Activated CD8-positive, alpha-beta memory T cell treated with anti-CD3 and anti-CD28 coated beads, Interleukin-2, amount 10 ng/mL, durations not matched to agents 7 days and 5 days (primary cell): Measurements from ENCODE around the gene GHRHR. TPM values are rescaled to one million over a fixed set of nuclear protein-coding genes. Genes with fewer than 3 reads are reported as not detected.

Experiments
- ATAC-seq: fragments of 150-1000 bp; cut with Tn5 transposase; one replicate; pipeline ENCODE4 v1.10.0; 2021; ENCODE audit warnings: moderate library complexity
- CTCF ChIA-PET: fragments of 350-600 bp; sonication (Branson Sonifier 250); formaldehyde crosslinking; loops from one replicate; lab custom pipeline; 2021; ENCODE audit warnings: antibody characterized with exemption; lab: Charles Lee
- DNase-seq: peaks from one replicate; pipeline ENCODE4 v3.0.0-alpha.2; 2020
- H3K27ac Mint-ChIP-seq: one replicate; pipeline ENCODE4 v1.8.0; 2021; ENCODE audit warnings: mild to moderate bottlenecking, mixed read lengths
- H3K27me3 Mint-ChIP-seq: one replicate; pipeline ENCODE4 v1.8.0; 2021; ENCODE audit warnings: mixed read lengths
- H3K36me3 Mint-ChIP-seq: one replicate; pipeline ENCODE4 v1.8.0; 2021; ENCODE audit warnings: mild to moderate bottlenecking, mixed read lengths
- H3K4me1 Mint-ChIP-seq: one replicate; pipeline ENCODE4 v1.8.0; 2021; ENCODE audit warnings: mixed read lengths
- H3K4me3 Mint-ChIP-seq: one replicate; pipeline ENCODE4 v1.8.0; 2021; ENCODE audit warnings: mild to moderate bottlenecking, moderate library complexity, mixed read lengths
- H3K9me3 Mint-ChIP-seq: one replicate; pipeline ENCODE4 v1.8.0; 2022; ENCODE audit warnings: low read depth, mixed read lengths
- total RNA-seq, 2 experiments: library from RNA; stranded (reverse); gene quantifications; one replicate each; pipeline ENCODE4 v1.2.3, GENCODE V29; 2021

GHRHR gene
- total RNA-seq, 2 experiments from 2014 or later, result not detected

- H3K36me3 Mint-ChIP-seq, result no peaks in the 10 kb centered on the region
- no peak overlapping the region for H3K4me3 Mint-ChIP-seq
- H3K4me1 Mint-ChIP-seq, result no peaks in the 10 kb centered on the region
- no peak for DNase-seq
- no peak overlapping the region for H3K27ac Mint-ChIP-seq
- H3K27me3 Mint-ChIP-seq, result no peaks in the 10 kb centered on the region
- CTCF ChIA-PET, result no interaction called here
- H3K9me3 Mint-ChIP-seq, result no peaks in the 10 kb centered on the region
- no peak for ATAC-seq
Measured at GRCh38 chr7:30931929-30932540, 31.7 kb upstream of the GHRHR start.

GRCh38 chr7:30932562-30932961 is 31.2 kb upstream of the GHRHR start:
- DNase-seq (no peak), ATAC-seq (no peak)
- Mint-ChIP-seq H3K36me3 (no peaks in the 10 kb centered on the region), H3K27me3 (peaks cover 3% of the 10 kb centered on the region), H3K4me3 (no peak overlapping the region), H3K9me3 (no peaks in the 10 kb centered on the region), H3K27ac (no peak overlapping the region), H3K4me1 (no peaks in the 10 kb centered on the region)
- CTCF ChIA-PET, result no interaction called here

GRCh38 chr7:30933124-30933974 is 30.4 kb upstream of the GHRHR start:
- ATAC-seq (no peak), DNase-seq (no peak)
- Mint-ChIP-seq H3K4me1 (no peaks in the 10 kb centered on the region), H3K36me3 (no peaks in the 10 kb centered on the region), H3K27me3 (peaks cover 6% of the 10 kb centered on the region), H3K27ac (no peak overlapping the region), H3K4me3 (no peak overlapping the region), H3K9me3 (no peaks in the 10 kb centered on the region)
- CTCF ChIA-PET, result interaction anchor here (1.8 kb wide), 1 partner anchor 50 kb away, joined by 5 read pairs; no protein-coding TSS in a partner anchor

- H3K27ac Mint-ChIP-seq, result no peak overlapping the region
Measured at GRCh38 chr7:30934225-30934624, 29.5 kb upstream of the GHRHR start.

GRCh38 chr7:30934732-30935568 is 28.8 kb upstream of the GHRHR start:
- ATAC-seq (no peak), DNase-seq (no peak)
- Mint-ChIP-seq H3K9me3 (no peaks in the 10 kb centered on the region), H3K27ac (no peak overlapping the region), H3K4me3 (no peak overlapping the region), H3K4me1 (no peaks in the 10 kb centered on the region), H3K27me3 (peaks cover 10% of the 10 kb centered on the region), H3K36me3 (no peaks in the 10 kb centered on the region)
- CTCF ChIA-PET, result interaction anchor here (0.7 to 1.8 kb wide), 3 partner anchors 48 to 143 kb away, joined by 4 to 5 read pairs (median 5); no protein-coding TSS in a partner anchor

More at GRCh38 chr7:30934225-30934624, 29.5 kb upstream of the GHRHR start:
- ATAC-seq (no peak), DNase-seq (no peak)
- Mint-ChIP-seq H3K4me3 (no peak overlapping the region), H3K4me1 (no peaks in the 10 kb centered on the region), H3K9me3 (no peaks in the 10 kb centered on the region), H3K36me3 (no peaks in the 10 kb centered on the region), H3K27me3 (peaks cover 6% of the 10 kb centered on the region)
- CTCF ChIA-PET, result interaction anchor here (1.8 kb wide), 1 partner anchor 49 kb away, joined by 5 read pairs; no protein-coding TSS in a partner anchor

GRCh38 chr7:30935569-30935877 is 28.2 kb upstream of the GHRHR start:
- no peak for ATAC-seq
- Mint-ChIP-seq H3K9me3 (no peaks in the 10 kb centered on the region), H3K27me3 (peaks cover 14% of the 10 kb centered on the region), H3K36me3 (no peaks in the 10 kb centered on the region), H3K27ac (no peak overlapping the region), H3K4me1 (no peaks in the 10 kb centered on the region), H3K4me3 (no peak overlapping the region)
- CTCF ChIA-PET, result interaction anchor here (0.7 to 1.3 kb wide), 2 partner anchors 48 to 142 kb away, joined by 4 to 5 read pairs; no protein-coding TSS in a partner anchor
- no peak for DNase-seq

GRCh38 chr7:30936650-30937245 is 27.0 kb upstream of the GHRHR start:
- H3K4me3 Mint-ChIP-seq, result no peak overlapping the region
- H3K36me3 Mint-ChIP-seq, result no peaks in the 10 kb centered on the region
- CTCF ChIA-PET, result interaction anchor here (1.3 kb wide), 2 partner anchors 12 to 47 kb away, joined by 3 to 5 read pairs; no protein-coding TSS in a partner anchor
- DNase-seq (no peak), ATAC-seq (no peak)
- H3K27me3 Mint-ChIP-seq, result peaks cover 26% of the 10 kb centered on the region
- H3K27ac Mint-ChIP-seq, result no peak overlapping the region
- no peaks in the 10 kb centered on the region for H3K9me3 Mint-ChIP-seq
- H3K4me1 Mint-ChIP-seq, result no peaks in the 10 kb centered on the region

- no peak for DNase-seq
- H3K4me1 Mint-ChIP-seq, result no peaks in the 10 kb centered on the region
- H3K36me3 Mint-ChIP-seq, result no peaks in the 10 kb centered on the region
- H3K27me3 Mint-ChIP-seq, result peaks cover 33% of the 10 kb centered on the region
- CTCF ChIA-PET, result interaction anchor here (1.3 to 2.2 kb wide), 3 partner anchors 8 to 185 kb away, joined by 3 to 12 read pairs (median 9); partner anchors contain the start of gene AQP1
- no peak for ATAC-seq
- H3K27ac Mint-ChIP-seq, result no peak overlapping the region
- H3K4me3 Mint-ChIP-seq, result no peak overlapping the region
- no peaks in the 10 kb centered on the region for H3K9me3 Mint-ChIP-seq
Measured at GRCh38 chr7:30937416-30937815, 26.3 kb upstream of the GHRHR start.

GRCh38 chr7:30938435-30939316 is 25.1 kb upstream of the GHRHR start:
- ATAC-seq, result peak; percentile 63

GRCh38 chr7:30941582-30942323 is 22.0 kb upstream of the GHRHR start:
- Mint-ChIP-seq H3K27me3 (peaks cover 49% of the 10 kb centered on the region), H3K4me3 (no peak overlapping the region), H3K36me3 (peaks cover 2% of the 10 kb centered on the region), H3K9me3 (peaks cover 3% of the 10 kb centered on the region), H3K4me1 (no peaks in the 10 kb centered on the region), H3K27ac (no peak overlapping the region)
- CTCF ChIA-PET, result interaction anchor here (1.1 to 1.7 kb wide), 3 partner anchors 33 to 193 kb away, joined by 3 to 4 read pairs (median 3); no protein-coding TSS in a partner anchor
- ATAC-seq, result no peak
- DNase-seq, result no peak

More at GRCh38 chr7:30938435-30939316, 25.1 kb upstream of the GHRHR start:
- Mint-ChIP-seq H3K27ac (no peak overlapping the region), H3K4me1 (no peaks in the 10 kb centered on the region), H3K9me3 (no peaks in the 10 kb centered on the region), H3K36me3 (no peaks in the 10 kb centered on the region), H3K4me3 (no peak overlapping the region), H3K27me3 (peaks cover 43% of the 10 kb centered on the region)
- CTCF ChIA-PET, result interaction anchor here (0.7 to 2.3 kb wide), 23 partner anchors 10 to 185 kb away, joined by 3 to 12 read pairs (median 5); partner anchors contain the start of gene AQP1
- DNase-seq, result peak; percentile 73

- CTCF ChIA-PET, result interaction anchor here (1.1 kb wide), 1 partner anchor 11 kb away, joined by 4 read pairs; no protein-coding TSS in a partner anchor
- no peak for ATAC-seq
- H3K4me1 Mint-ChIP-seq, result no peaks in the 10 kb centered on the region
- no peak overlapping the region for H3K27ac Mint-ChIP-seq
- no peak for DNase-seq
- H3K9me3 Mint-ChIP-seq, result peaks cover 3% of the 10 kb centered on the region
- H3K4me3 Mint-ChIP-seq, result no peak overlapping the region
- no peaks in the 10 kb centered on the region for H3K36me3 Mint-ChIP-seq
- H3K27me3 Mint-ChIP-seq, result peaks cover 21% of the 10 kb centered on the region
Measured at GRCh38 chr7:30950197-30950596, 13.6 kb upstream of the GHRHR start.
